K562 (cell line): ENCODE measurements around the gene SETD5.

Experiments used
- ZBTB7A ChIP-seq: IDR thresholded peaks from 2 replicates; pipeline ENCODE4 v1.6.1; 2011; ENCODE audit warnings: low read depth, mild to moderate bottlenecking, low read length, moderate library complexity, borderline replicate concordance; ENCODE audit not compliant: control insufficient read depth
- TF ChIP-seq, protein P1 (sequence below), 2 experiments: fragments of 450-650 bp; formaldehyde crosslinking in 1 of 2; IDR thresholded peaks; 2 replicates each; pipeline versions ENCODE4 v1.4.0 to v1.6.1; 2014 to 2020; ENCODE audit warnings: mild to moderate bottlenecking in 2 of 2, borderline replicate concordance in 1 of 2, low read depth in 1 of 2
- TF ChIP-seq, protein P2 (sequence below): IDR thresholded peaks from 2 replicates; pipeline ENCODE4 v1.6.1; 2016; ENCODE audit warnings: missing genetic modification characterization, missing compliant biosample characterization

DNA sequence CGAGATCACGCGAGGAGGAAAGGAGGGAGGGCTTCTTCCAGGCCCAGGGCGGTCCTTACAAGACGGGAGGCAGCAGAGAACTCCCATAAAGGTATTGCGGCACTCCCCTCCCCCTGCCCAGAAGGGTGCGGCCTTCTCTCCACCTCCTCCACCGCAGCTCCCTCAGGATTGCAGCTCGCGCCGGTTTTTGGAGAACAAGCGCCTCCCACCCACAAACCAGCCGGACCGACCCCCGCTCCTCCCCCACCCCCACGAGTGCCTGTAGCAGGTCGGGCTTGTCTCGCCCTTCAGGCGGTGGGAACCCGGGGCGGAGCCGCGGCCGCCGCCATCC, 1.1 kb upstream of the SETD5 start:
- TF ChIP-seq, protein P1, sequence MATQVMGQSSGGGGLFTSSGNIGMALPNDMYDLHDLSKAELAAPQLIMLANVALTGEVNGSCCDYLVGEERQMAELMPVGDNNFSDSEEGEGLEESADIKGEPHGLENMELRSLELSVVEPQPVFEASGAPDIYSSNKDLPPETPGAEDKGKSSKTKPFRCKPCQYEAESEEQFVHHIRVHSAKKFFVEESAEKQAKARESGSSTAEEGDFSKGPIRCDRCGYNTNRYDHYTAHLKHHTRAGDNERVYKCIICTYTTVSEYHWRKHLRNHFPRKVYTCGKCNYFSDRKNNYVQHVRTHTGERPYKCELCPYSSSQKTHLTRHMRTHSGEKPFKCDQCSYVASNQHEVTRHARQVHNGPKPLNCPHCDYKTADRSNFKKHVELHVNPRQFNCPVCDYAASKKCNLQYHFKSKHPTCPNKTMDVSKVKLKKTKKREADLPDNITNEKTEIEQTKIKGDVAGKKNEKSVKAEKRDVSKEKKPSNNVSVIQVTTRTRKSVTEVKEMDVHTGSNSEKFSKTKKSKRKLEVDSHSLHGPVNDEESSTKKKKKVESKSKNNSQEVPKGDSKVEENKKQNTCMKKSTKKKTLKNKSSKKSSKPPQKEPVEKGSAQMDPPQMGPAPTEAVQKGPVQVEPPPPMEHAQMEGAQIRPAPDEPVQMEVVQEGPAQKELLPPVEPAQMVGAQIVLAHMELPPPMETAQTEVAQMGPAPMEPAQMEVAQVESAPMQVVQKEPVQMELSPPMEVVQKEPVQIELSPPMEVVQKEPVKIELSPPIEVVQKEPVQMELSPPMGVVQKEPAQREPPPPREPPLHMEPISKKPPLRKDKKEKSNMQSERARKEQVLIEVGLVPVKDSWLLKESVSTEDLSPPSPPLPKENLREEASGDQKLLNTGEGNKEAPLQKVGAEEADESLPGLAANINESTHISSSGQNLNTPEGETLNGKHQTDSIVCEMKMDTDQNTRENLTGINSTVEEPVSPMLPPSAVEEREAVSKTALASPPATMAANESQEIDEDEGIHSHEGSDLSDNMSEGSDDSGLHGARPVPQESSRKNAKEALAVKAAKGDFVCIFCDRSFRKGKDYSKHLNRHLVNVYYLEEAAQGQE (IDR thresholded peaks at IDR 0.05; ENCODE audit: borderline replicate concordance) = peak; percentile 91
- TF ChIP-seq, protein P1 (CRISPR knock-in tag; IDR thresholded peaks at IDR 0.05; ENCODE audit: low read depth) = no peak
- TF ChIP-seq ZBTB7A = peak; percentile 84
- TF ChIP-seq, protein P2, sequence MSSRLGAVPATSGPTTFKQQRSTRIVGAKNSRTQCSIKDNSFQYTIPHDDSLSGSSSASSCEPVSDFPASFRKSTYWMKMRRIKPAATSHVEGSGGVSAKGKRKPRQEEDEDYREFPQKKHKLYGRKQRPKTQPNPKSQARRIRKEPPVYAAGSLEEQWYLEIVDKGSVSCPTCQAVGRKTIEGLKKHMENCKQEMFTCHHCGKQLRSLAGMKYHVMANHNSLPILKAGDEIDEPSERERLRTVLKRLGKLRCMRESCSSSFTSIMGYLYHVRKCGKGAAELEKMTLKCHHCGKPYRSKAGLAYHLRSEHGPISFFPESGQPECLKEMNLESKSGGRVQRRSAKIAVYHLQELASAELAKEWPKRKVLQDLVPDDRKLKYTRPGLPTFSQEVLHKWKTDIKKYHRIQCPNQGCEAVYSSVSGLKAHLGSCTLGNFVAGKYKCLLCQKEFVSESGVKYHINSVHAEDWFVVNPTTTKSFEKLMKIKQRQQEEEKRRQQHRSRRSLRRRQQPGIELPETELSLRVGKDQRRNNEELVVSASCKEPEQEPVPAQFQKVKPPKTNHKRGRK (tag) = no peak
